D721Med (cell line): ENCODE results near the gene ZGPAT.
"Not testable (repeated sequence)": the region's sequence is repeated elsewhere in the genome, so short reads cannot be mapped to it uniquely, and the experiment has no call there.

Experiments
- DNase-seq: peaks from one replicate; pipeline ENCODE4 v3.0.0; 2011; ENCODE audit warnings: low spot score; ENCODE audit not compliant: insufficient read length
- FAIRE-seq: peaks from 2 replicates; lab custom pipeline; 2011; peaks lifted over from hg19 to GRCh38; lab: Jason Lieb, UNC
- CTCF ChIP-seq: IDR thresholded peaks from 2 replicates; pipeline ENCODE4 v1.5.1; 2012; ENCODE audit warnings: mild to moderate bottlenecking, control low read depth; ENCODE audit not compliant: insufficient read depth; ENCODE audit errors: missing control alignments

ZGPAT gene

GRCh38 chr20:63668351-63668750, 39.5 kb upstream of the ZGPAT start:
- DNase-seq (no peak), FAIRE-seq (no peak)
- TF ChIP-seq CTCF, result no peak

GRCh38 chr20:63671695-63672094, 36.1 kb upstream of the ZGPAT start:
- not testable (repeated sequence) for DNase-seq, FAIRE-seq

GRCh38 chr20:63672666-63673065, 35.2 kb upstream of the ZGPAT start:
- TF ChIP-seq CTCF, result no peak
- DNase-seq (no peak), FAIRE-seq (no peak)

- FAIRE-seq (no peak), DNase-seq (no peak)
- TF ChIP-seq CTCF, result no peak
These were observed 33.9 kb upstream of the ZGPAT start for GRCh38 chr20:63673951-63674350.

- FAIRE-seq, result no peak
- no peak for DNase-seq
- no peak for TF ChIP-seq CTCF
These were observed 32.0 kb upstream of the ZGPAT start for GRCh38 chr20:63675681-63676368.

- no peak for TF ChIP-seq CTCF
- no peak for DNase-seq
- FAIRE-seq, result no peak
These were observed 29.8 kb upstream of the ZGPAT start for GRCh38 chr20:63678071-63678470.

GRCh38 chr20:63678667-63679465, 29.0 kb upstream of the ZGPAT start:
- no peak for TF ChIP-seq CTCF
- no peak for DNase-seq
- no peak for FAIRE-seq
